ENCODE data around the gene ATP11A.

Gene ATP11A

DNA sequence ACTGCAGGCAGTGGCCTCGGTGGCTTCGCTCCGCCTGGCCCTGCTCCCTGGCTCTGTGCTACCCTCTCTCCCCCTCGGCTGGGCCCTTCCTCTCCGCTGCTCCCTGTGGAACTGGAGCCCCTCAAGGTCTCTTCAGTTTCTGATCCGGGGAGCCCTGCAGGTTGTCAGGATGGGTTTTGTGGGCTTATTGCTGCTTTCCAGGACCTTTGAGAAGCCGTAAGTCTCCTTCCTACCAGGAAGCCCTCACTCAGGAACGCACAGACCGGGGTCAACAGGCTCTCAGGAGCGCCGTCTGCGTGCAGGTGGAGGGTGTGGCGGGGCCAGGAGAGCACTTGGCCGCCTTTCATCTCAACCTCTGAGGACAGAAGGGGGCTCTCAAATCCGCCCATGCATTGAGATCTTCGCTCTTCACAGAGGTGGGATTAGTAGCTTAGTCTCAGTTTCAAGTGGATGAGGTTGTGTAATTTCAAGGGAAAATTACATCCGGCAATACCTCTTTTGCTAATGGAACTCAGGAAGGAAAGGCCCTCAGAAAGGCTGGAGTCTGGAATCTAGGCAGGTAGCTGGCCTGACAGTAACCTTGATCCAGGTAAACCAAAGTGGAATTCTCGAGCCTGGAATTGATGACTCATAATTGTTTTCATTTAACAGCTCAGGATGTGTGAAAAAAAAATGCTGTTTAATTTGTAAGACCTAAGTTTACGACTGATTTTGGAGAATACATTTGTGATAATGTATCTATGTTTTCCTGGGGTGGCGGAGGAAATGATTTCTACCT is 102.0 kb downstream of the ATP11A start:
- no peak for DNase-seq (ENCODE audit: low read depth, low spot score)
- in situ Hi-C loops (cut with HindIII; ENCODE audit: low sequenced_read_pairs) = no loop called here
- TF ChIP-seq, protein P1, sequence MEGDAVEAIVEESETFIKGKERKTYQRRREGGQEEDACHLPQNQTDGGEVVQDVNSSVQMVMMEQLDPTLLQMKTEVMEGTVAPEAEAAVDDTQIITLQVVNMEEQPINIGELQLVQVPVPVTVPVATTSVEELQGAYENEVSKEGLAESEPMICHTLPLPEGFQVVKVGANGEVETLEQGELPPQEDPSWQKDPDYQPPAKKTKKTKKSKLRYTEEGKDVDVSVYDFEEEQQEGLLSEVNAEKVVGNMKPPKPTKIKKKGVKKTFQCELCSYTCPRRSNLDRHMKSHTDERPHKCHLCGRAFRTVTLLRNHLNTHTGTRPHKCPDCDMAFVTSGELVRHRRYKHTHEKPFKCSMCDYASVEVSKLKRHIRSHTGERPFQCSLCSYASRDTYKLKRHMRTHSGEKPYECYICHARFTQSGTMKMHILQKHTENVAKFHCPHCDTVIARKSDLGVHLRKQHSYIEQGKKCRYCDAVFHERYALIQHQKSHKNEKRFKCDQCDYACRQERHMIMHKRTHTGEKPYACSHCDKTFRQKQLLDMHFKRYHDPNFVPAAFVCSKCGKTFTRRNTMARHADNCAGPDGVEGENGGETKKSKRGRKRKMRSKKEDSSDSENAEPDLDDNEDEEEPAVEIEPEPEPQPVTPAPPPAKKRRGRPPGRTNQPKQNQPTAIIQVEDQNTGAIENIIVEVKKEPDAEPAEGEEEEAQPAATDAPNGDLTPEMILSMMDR (IDR thresholded peaks at IDR 0.05; ENCODE audit: low read depth, low read length) = no peak
- H3K4me3 ChIP-seq (ENCODE audit: low read depth, low read length) = no peak overlapping the region

DNA sequence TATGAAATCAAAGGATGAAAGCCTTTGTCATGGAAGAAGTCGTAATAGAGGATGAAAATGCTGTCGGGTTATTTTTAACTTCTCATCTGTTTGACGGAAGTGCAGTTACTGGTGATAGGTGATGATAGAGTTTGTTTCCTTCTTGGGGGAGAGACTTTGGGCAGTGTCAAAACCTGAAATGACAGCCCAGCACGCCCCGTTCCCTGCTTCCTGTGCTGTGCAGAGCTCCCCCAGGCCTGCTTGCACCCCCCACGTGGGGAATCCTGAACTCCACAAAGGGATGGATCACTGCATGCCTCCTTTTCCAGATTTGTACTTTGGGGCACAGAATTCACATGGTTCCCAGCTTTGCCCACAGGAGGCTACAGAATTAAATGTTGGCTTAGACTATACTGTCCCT is 102.7 kb downstream of the ATP11A start:
- in situ Hi-C loops (cut with HindIII; ENCODE audit: low sequenced_read_pairs) = no loop called here
- no peak overlapping the region for H3K4me3 ChIP-seq (ENCODE audit: low read depth, low read length)
- no peak for DNase-seq (ENCODE audit: low read depth, low spot score)
- TF ChIP-seq, protein P1 (IDR thresholded peaks at IDR 0.05; ENCODE audit: low read depth, low read length) = no peak

DNA sequence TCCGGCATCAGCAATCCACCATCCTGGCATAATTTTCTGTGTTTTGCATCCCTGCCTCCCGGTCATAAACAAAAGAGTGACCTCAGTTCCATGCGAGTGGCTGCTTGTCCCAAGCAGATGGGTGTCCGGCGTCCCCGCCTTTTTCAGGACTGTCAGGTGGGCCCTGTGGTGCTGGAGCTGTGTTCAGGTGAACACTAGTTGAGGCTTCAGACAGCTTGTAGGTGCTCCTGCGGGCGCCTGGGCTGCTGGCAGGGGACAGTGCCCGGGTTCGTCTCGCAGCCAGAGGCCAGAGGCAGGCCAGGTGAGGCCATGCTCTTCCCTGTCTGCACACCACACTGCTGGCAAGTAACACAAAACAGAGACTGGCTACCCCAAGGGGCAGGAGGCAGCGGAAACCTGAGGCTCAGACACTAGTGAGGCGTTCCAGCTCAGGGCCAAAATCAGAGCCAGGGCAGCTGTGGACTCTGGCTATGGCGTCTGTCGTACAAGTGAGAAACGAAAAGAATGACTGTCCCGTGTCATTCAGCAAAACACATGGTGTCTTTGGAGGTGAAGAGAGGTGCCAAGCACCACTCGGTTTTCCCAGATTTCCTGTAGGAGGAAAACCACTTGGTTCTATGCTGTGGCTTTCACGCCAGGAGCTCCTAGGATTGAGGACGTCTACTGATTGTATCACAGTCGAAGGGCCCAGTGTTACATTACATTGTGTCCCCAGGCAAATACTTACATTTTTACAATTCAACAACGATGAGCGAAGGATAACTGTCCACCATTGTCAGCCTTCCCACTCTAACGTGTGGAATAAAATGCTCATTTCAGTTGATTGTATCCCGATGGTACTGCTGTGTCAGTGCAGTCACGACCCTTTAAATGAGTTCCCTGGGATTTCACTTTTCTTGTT is 104.0 kb downstream of the ATP11A start:
- H3K4me3 ChIP-seq (ENCODE audit: low read depth, low read length) = no peak overlapping the region
- no peak for DNase-seq (ENCODE audit: low read depth, low spot score)
- TF ChIP-seq, protein P1 (IDR thresholded peaks at IDR 0.05; ENCODE audit: low read depth, low read length) = no peak
- in situ Hi-C loops (cut with HindIII; ENCODE audit: low sequenced_read_pairs) = no loop called here

DNA sequence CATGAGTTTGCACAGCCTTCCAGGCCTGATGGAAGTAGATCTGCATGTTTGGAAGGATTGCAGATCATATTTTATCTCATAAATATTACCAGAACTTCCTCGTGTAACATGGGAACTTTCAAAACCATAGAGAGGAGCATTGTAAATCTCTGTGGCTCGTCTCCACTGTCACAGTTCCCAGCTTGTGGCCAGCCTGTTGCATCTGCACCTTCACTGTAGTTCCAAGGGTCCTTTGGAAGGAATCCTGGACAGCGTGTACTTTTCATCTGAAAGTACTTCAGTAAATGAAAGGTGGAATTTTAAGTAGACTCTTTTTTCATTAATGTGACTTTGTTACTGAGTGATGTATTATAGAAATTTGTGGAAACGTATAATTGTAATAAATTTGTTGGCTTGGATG is 105.4 kb downstream of the ATP11A start:
- no peak for DNase-seq (ENCODE audit: low read depth, low spot score)
- no peak overlapping the region for H3K4me3 ChIP-seq (ENCODE audit: low read depth, low read length)
- in situ Hi-C loops (cut with HindIII; ENCODE audit: low sequenced_read_pairs) = no loop called here
- TF ChIP-seq, protein P1 (IDR thresholded peaks at IDR 0.05; ENCODE audit: low read depth, low read length) = no peak

DNA sequence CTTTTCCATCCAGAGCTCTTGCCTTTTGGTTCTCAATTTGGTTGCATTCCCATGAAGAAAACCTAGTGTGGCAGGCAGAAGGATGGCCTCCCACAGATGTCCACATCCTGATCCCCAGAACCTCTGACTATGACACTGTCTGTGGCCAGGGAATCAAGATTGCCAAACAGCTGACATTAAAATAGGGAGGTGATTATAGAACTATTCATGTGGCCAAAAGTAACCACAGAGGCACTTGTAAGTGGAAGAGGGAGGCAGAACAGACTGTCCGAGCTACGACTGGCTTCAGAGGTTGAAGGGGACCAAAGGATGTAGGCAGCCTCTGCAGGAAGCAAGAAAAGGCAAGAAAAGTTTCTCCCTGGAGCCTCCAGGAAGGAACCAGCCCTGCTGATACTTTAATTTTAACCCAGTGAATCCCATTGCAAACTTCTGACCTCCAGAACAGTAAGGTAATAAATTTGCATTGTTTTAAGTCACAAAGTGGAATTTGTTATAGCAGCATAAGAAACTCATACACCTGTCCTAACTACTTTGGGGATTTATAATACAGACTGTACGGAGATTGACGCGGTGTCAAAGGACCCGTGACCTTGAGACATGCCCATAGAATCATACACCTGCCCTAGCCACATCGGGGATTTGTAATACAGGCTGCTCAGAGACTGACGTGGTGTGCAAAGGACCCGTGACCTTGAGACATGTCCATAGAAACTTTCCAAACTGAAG is 106.5 kb downstream of the ATP11A start:
- TF ChIP-seq, protein P1 (IDR thresholded peaks at IDR 0.05; ENCODE audit: low read depth, low read length) = no peak
- in situ Hi-C loops (cut with HindIII; ENCODE audit: low sequenced_read_pairs) = no loop called here
- DNase-seq (ENCODE audit: low read depth, low spot score) = no peak
- no peak overlapping the region for H3K4me3 ChIP-seq (ENCODE audit: low read depth, low read length)

DNA sequence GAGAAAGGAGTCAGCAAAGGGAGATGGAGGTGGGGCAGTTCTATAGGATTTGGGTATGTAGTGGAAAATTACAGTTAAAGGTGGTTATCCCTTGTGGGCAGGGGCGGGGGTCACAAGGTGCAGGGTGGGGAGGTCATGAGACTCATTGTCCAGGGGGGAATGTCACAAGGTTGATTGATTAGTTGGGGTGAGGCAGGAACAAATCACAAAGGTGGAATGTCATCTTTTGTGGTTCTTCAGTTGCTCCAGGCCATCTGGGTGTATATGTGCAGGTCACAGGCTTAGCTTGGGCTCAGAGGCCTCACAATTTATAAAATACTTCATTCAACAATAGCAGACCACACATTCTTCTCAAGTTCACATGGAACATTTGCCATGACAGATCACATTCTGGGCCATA is 109.6 kb downstream of the ATP11A start:
- TF ChIP-seq, protein P1 (IDR thresholded peaks at IDR 0.05; ENCODE audit: low read depth, low read length) = no peak
- no peak for DNase-seq (ENCODE audit: low read depth, low spot score)
- H3K4me3 ChIP-seq (ENCODE audit: low read depth, low read length) = no peak overlapping the region
- in situ Hi-C loops (cut with HindIII; ENCODE audit: low sequenced_read_pairs) = no loop called here

Measured in astrocyte of the spinal cord (primary cell).